ENCODE data around the gene AP1S1. TPM values are rescaled to one million over a fixed set of nuclear protein-coding genes. Genes with fewer than 3 reads are reported as not detected.

The AP1S1 gene
- total RNA-seq, 1 donor from 2014 or later: 155 TPM

GRCh38 chr7:101205901-101206664 is 51.8 kb downstream of the AP1S1 start:
- TF ChIP-seq CTCF (IDR thresholded peaks at IDR 0.05; ENCODE audit: insufficient read depth, low read length, poor library complexity, severe bottlenecking): no peak
- H3K36me3 ChIP-seq (ENCODE audit: control insufficient read depth, insufficient read depth, low read length): no peaks in the 10 kb centered on the region

GRCh38 chr7:101206665-101207042 is 52.4 kb downstream of the AP1S1 start:
- no peak for DNase-seq (ENCODE audit: low read depth)
- H3K36me3 ChIP-seq (ENCODE audit: control insufficient read depth, insufficient read depth, low read length): no peaks in the 10 kb centered on the region
- no peak overlapping the region for H3K4me3 ChIP-seq (ENCODE audit: low read depth, low read length)
- TF ChIP-seq CTCF (IDR thresholded peaks at IDR 0.05; ENCODE audit: insufficient read depth, low read length, poor library complexity, severe bottlenecking): no peak
- H3K27me3 ChIP-seq (ENCODE audit: control insufficient read depth, insufficient read depth, low read length): peaks cover 20% of the 10 kb centered on the region

More at GRCh38 chr7:101205901-101206664, 51.8 kb downstream of the AP1S1 start:
- H3K27me3 ChIP-seq (ENCODE audit: control insufficient read depth, insufficient read depth, low read length): peaks cover 24% of the 10 kb centered on the region
- H3K4me3 ChIP-seq (ENCODE audit: low read depth, low read length): no peak overlapping the region
- DNase-seq (ENCODE audit: low read depth): no peak

GRCh38 chr7:101207459-101207858 is 53.2 kb downstream of the AP1S1 start:
- Histone ChIP-seq H3K27me3 (ENCODE audit: control insufficient read depth, insufficient read depth, low read length) (peaks cover 12% of the 10 kb centered on the region), H3K4me3 (ENCODE audit: low read depth, low read length) (no peak overlapping the region), H3K36me3 (ENCODE audit: control insufficient read depth, insufficient read depth, low read length) (no peaks in the 10 kb centered on the region)
- DNase-seq (ENCODE audit: low read depth): no peak
- TF ChIP-seq CTCF (IDR thresholded peaks at IDR 0.05; ENCODE audit: insufficient read depth, low read length, poor library complexity, severe bottlenecking): no peak

GRCh38 chr7:101208794-101209193 is 54.5 kb downstream of the AP1S1 start:
- no peaks in the 10 kb centered on the region for H3K27me3 ChIP-seq (ENCODE audit: control insufficient read depth, insufficient read depth, low read length)
- no peak overlapping the region for H3K4me3 ChIP-seq (ENCODE audit: low read depth, low read length)
- no peak for DNase-seq (ENCODE audit: low read depth)
- TF ChIP-seq CTCF (IDR thresholded peaks at IDR 0.05; ENCODE audit: insufficient read depth, low read length, poor library complexity, severe bottlenecking): no peak
- no peaks in the 10 kb centered on the region for H3K36me3 ChIP-seq (ENCODE audit: control insufficient read depth, insufficient read depth, low read length)

- peaks cover 1% of the 10 kb centered on the region for H3K36me3 ChIP-seq (ENCODE audit: control insufficient read depth, insufficient read depth, low read length)
- H3K4me3 ChIP-seq (ENCODE audit: low read depth, low read length): no peak overlapping the region
- no peaks in the 10 kb centered on the region for H3K27me3 ChIP-seq (ENCODE audit: control insufficient read depth, insufficient read depth, low read length)
- no peak for TF ChIP-seq CTCF (IDR thresholded peaks at IDR 0.05; ENCODE audit: insufficient read depth, low read length, poor library complexity, severe bottlenecking)
- DNase-seq (ENCODE audit: low read depth): no peak
Measured at GRCh38 chr7:101210143-101210542, 55.9 kb downstream of the AP1S1 start.

Other genes starting within 250 kb of the AP1S1 start
- 0.17 and 0.34 TPM in 2 replicates for gene MUC3A, start 204.9 kb upstream of the AP1S1 start, total RNA-seq
- 2.9 and 4.2 TPM in 2 replicates for gene MUC12, start 184.9 kb upstream of the AP1S1 start, total RNA-seq
- not detected in 2 replicates for gene MUC17, start 134.4 kb upstream of the AP1S1 start, total RNA-seq
- gene TRIM56, start 69.0 kb upstream of the AP1S1 start, total RNA-seq: 15.8 and 16.7 TPM in 2 replicates
- gene SERPINE1, start 27.4 kb upstream of the AP1S1 start, total RNA-seq: 229 and 245 TPM in 2 replicates
- 17.5 and 17.8 TPM in 2 replicates for gene VGF, start 11.1 kb downstream of the AP1S1 start, total RNA-seq
- gene NAT16, start 25.8 kb downstream of the AP1S1 start, total RNA-seq: not detected in 2 replicates
- not detected in 2 replicates for gene MOGAT3, start 46.6 kb downstream of the AP1S1 start, total RNA-seq
- gene PLOD3, start 63.1 kb downstream of the AP1S1 start, total RNA-seq: 95.6 and 102 TPM in 2 replicates
- 90.2 and 109 TPM in 2 replicates for gene ZNHIT1, start 63.7 kb downstream of the AP1S1 start, total RNA-seq
- gene CLDN15, start 83.3 kb downstream of the AP1S1 start, total RNA-seq: 4.8 and 10.3 TPM in 2 replicates
- 203 and 231 TPM in 2 replicates for gene FIS1, start 90.6 kb downstream of the AP1S1 start, total RNA-seq
- 37.3 and 39.6 TPM in 2 replicates for gene IFT22, start 167.3 kb downstream of the AP1S1 start, total RNA-seq
- gene COL26A1, start 208.4 kb downstream of the AP1S1 start, total RNA-seq: 0.21 and 0.42 TPM in 2 replicates